Type B pancreatic cell (in vitro differentiated cells): Measurements from ENCODE around the gene RAD50. TPM values are rescaled to one million over a fixed set of nuclear protein-coding genes. Genes with fewer than 3 reads are reported as not detected.

Experiments
- DNase-seq: peaks from one replicate; pipeline ENCODE4 v3.0.0; 2021; ENCODE audit warnings: mixed read lengths; ENCODE audit not compliant: unreplicated experiment; ENCODE audit errors: extremely low spot score
- H3K27ac Mint-ChIP-seq: 2 replicates; pipeline ENCODE4 v1.8.0; 2021; ENCODE audit warnings: mild to moderate bottlenecking, mixed read lengths
- H3K27me3 Mint-ChIP-seq: 2 replicates; pipeline ENCODE4 v1.8.0; 2021; ENCODE audit warnings: mixed read lengths
- H3K36me3 Mint-ChIP-seq: 2 replicates; pipeline ENCODE4 v1.8.0; 2021; ENCODE audit warnings: mixed read lengths
- H3K4me1 Mint-ChIP-seq: one replicate; pipeline ENCODE4 v1.8.0; 2021; ENCODE audit warnings: mixed read lengths; ENCODE audit not compliant: unreplicated experiment
- H3K4me3 Mint-ChIP-seq: 2 replicates; pipeline ENCODE4 v1.8.0; 2021; ENCODE audit warnings: mild to moderate bottlenecking, mixed read lengths
- H3K9me3 Mint-ChIP-seq: 2 replicates; pipeline ENCODE4 v1.8.0; 2021; ENCODE audit warnings: mixed read lengths
- CTCF ChIP-seq: fragments of 200-600 bp; sonication (generic); conservative IDR thresholded peaks from 2 replicates; pipeline ENCODE4 v1.5.0; 2021; ENCODE audit warnings: antibody characterized with exemption, mild to moderate bottlenecking
- total RNA-seq: library from RNA; stranded (reverse); gene quantifications from 2 replicates; pipeline ENCODE4 v1.2.1, GENCODE V29; 2021; ENCODE audit warnings: low replicate concordance

RAD50 gene
- total RNA-seq, 1 donor from 2014 or later = 41.3 TPM

GRCh38 chr5:132601071-132601728 is 44.4 kb downstream of the RAD50 start:
- no peak for TF ChIP-seq CTCF
- Mint-ChIP-seq H3K4me1 (no peaks in the 10 kb centered on the region), H3K27me3 (no peaks in the 10 kb centered on the region), H3K4me3 (no peak overlapping the region), H3K9me3 (no peaks in the 10 kb centered on the region), H3K27ac (no peak overlapping the region), H3K36me3 (peaks cover 36% of the 10 kb centered on the region)
- no peak for DNase-seq

DNA sequence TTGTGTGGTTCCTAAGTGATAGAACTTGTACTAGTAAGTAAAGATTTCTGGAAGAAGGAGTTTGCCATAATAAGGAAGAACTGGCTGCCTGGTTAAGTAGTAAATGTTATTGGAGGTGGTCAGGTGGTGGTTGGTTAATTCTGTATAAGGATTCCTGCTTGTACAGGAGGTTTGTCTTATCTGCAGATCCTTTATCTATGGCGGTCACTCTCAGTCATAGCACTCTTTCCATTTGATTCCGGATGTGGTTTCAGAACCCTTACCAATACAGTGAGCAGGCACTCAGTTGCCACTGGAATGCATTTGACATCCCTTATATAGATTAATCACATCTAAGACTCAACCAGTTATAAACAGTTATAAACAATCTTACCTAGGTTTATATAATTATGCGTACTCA is 50.3 kb downstream of the RAD50 start:
- Mint-ChIP-seq H3K36me3 (peaks cover 43% of the 10 kb centered on the region), H3K9me3 (no peaks in the 10 kb centered on the region), H3K27ac (no peak overlapping the region), H3K27me3 (no peaks in the 10 kb centered on the region), H3K4me3 (no peak overlapping the region), H3K4me1 (no peaks in the 10 kb centered on the region)
- TF ChIP-seq CTCF = no peak
- DNase-seq = no peak

DNA sequence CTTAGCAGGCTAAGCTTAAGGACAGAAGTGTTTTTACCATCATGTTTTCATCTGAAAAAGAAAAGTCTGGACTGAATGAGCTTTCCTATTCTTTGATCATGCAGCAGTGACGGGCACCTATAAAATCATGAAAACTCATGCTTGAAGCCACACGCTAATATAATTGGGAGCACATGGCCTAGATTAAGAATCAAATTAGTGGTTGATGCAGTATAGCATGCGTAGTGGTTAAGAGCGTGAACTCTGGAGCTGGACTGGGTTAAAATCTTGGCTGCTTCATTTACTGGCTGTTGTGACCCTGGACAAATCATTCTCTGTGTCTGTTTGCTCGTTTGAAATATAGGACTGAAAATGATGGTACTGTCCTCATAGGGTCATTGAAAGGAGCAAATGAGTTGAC is 51.3 kb downstream of the RAD50 start:
- no peak for TF ChIP-seq CTCF
- Mint-ChIP-seq H3K36me3 (peaks cover 42% of the 10 kb centered on the region), H3K4me1 (no peaks in the 10 kb centered on the region), H3K9me3 (no peaks in the 10 kb centered on the region), H3K27me3 (no peaks in the 10 kb centered on the region), H3K27ac (no peak overlapping the region), H3K4me3 (no peak overlapping the region)
- DNase-seq = no peak

- no peaks in the 10 kb centered on the region for H3K27me3 Mint-ChIP-seq
- no peaks in the 10 kb centered on the region for H3K9me3 Mint-ChIP-seq
- no peaks in the 10 kb centered on the region for H3K4me1 Mint-ChIP-seq
- no peak overlapping the region for H3K27ac Mint-ChIP-seq
- DNase-seq = no peak
- H3K36me3 Mint-ChIP-seq = peaks cover 25% of the 10 kb centered on the region
- no peak overlapping the region for H3K4me3 Mint-ChIP-seq
- TF ChIP-seq CTCF = no peak
These were observed 55.2 kb downstream of the RAD50 start for GRCh38 chr5:132611965-132612364.

- DNase-seq = no peak
These were observed 56.1 kb downstream of the RAD50 start for GRCh38 chr5:132612846-132613245.

More at GRCh38 chr5:132612846-132613245, 56.1 kb downstream of the RAD50 start:
- no peak for TF ChIP-seq CTCF
- Mint-ChIP-seq H3K4me3 (no peak overlapping the region), H3K9me3 (no peaks in the 10 kb centered on the region), H3K36me3 (peaks cover 30% of the 10 kb centered on the region), H3K27ac (no peak overlapping the region), H3K27me3 (no peaks in the 10 kb centered on the region), H3K4me1 (no peaks in the 10 kb centered on the region)
